ENCODE measurements around the gene GPBAR1.
A peak's percentile ranks its signal among the peaks of the same experiment; 100 is the strongest.
"Not testable (repeated sequence)": the region's sequence is repeated elsewhere in the genome, so short reads cannot be mapped to it uniquely, and the experiment has no call there.

Gene GPBAR1

DNA sequence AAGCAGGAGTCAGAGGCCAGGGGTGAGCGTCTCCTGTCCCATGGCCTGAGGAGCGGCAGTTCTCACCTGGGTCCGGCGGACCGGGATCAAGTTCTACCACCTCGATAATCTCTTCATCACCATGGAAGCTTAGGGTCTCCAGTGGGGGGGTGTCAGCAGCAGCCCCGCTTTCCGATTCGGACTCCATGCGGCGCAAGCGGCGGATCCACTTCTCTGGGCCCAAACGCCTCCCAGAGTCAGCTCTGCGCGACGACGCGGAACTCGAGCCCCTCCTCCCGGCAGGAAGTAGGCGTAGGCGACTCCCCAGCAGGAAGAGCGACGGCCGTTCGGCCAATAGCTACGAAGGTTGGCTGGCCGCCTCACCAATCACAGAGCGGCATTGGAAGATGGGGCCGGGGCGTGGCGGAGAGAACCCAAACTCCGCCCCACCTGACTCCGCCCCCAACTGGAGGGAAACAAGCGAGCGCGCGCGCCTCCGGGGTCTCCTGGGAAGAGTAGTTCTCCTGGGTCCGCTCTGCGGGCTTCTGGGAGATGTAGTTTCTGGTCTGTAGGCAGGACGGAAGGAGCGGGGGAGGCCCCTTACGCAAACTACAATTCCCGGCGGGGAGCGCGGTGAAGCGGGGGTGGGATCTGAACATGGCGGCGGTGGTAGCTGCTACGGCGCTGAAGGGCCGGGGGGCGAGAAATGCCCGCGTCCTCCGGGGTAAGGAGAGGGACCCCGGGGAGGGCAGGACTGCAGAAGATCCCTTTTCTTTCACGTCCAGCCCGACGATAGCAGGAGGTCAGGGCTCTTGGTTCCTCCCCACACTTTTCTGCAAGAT, 9.3 kb downstream of the GPBAR1 start, which contains the start of the genes AAMP and PNKD:
Gene AAMP (minus strand): TSS at position 238 of the 821 bp plus-strand sequence. CDS start 51 bp downstream, at position 187.
Gene PNKD (plus strand): TSS at position 620 of the 821 bp plus-strand sequence. CDS start 17 bp downstream, at position 637.
- peak; percentile 87 for DNase-seq

DNA sequence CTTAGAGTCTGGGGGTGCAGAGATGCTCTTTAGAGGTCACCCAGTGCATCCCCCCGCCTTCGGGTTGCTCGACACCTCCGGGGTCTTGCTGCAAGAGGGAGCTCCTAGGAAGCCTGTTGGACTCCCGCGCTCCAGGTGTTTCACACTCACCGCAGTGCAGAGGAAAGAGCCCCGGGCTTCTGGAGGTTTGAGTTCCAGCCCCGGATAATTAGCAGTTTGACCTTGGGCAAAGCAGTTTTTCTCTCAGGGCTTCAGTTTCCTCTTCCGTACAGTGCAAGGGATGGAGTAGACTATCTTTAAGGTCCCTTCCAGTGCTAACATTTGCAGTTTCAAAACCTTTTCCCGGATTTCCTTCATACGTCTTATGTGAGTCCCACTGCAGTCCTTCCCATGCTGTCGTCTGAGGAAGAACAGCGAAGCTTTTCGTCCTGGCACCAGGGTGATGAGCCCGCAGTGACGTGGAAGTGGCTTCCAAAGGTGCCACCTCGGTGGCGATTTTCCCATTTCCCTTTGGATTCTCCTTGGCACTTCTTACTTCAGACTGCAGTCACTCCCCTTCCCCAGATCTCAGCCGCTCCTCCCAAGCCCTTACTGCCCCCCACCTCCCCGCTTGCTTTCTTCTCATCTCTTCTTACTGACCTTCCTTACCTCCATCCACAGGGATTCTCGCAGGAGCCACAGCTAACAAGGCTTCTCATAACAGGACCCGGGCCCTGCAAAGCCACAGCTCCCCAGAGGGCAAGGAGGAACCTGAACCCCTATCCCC, 10.1 kb downstream of the GPBAR1 start:
- DNase-seq, result no peak

- no peak for DNase-seq
These were observed 10.6 kb downstream of the GPBAR1 start for GRCh38 chr2:218271487-218271797.

DNA sequence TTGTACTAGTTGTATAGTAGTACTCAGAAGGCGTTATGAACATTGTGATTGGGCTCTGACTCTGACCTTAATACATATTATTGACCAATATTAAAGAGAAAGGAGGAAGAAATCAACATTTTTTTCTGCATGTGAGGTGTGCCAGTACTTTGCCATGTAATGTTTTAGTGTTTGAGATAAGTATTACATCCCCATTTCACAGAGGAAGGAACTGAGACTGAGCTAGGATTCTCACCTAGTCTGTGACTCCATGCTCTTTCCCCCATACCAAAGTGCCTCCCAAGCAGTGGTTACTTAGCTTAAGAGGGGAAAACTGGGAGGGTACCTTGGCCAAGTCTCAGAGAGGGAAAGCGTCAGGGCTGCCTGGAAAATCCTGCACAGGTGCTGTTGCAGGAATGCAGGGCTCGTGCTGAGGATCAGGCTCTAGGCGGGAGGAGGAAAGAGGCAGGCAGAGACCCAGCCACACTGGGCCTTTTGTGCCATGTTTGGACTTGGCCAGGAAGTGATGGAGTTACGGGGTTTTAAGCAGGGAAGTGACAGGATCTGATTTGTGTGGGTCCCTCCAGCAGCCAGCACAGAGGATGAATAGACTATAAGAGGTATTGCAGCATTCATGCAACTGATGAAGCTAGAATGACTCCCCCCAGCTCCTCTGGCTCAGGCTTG, 11.2 kb downstream of the GPBAR1 start:
- no peak for DNase-seq

- DNase-seq, result peak; percentile 48
These were observed 11.9 kb downstream of the GPBAR1 start for GRCh38 chr2:218272531-218273212.

GRCh38 chr2:218273214-218273907, 12.5 kb downstream of the GPBAR1 start:
- not testable (repeated sequence) for DNase-seq

- DNase-seq, result no peak
These were observed 13.1 kb downstream of the GPBAR1 start for GRCh38 chr2:218273908-218274249.

DNA sequence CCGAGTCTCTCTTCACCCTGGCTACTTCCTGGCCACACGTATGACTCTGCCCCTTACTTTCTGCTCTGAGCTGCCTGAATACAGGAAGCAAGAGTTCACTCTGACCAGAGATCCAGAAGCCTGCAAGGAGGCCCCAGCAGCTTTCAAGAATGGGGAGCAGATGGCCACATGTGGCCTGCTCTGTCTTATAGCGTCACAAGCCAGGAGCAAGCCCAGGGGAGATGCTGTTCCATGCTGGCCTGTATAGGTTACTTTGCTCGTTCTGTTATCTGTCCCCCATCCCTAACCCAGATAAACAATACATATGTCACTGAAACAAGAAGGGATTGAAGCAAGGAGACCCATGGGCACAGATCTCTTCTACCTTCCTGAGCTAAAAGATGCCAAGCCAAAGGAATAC, 13.8 kb downstream of the GPBAR1 start:
- no peak for DNase-seq

GRCh38 chr2:218275371-218276072, 14.7 kb downstream of the GPBAR1 start:
- DNase-seq, result no peak

DNA sequence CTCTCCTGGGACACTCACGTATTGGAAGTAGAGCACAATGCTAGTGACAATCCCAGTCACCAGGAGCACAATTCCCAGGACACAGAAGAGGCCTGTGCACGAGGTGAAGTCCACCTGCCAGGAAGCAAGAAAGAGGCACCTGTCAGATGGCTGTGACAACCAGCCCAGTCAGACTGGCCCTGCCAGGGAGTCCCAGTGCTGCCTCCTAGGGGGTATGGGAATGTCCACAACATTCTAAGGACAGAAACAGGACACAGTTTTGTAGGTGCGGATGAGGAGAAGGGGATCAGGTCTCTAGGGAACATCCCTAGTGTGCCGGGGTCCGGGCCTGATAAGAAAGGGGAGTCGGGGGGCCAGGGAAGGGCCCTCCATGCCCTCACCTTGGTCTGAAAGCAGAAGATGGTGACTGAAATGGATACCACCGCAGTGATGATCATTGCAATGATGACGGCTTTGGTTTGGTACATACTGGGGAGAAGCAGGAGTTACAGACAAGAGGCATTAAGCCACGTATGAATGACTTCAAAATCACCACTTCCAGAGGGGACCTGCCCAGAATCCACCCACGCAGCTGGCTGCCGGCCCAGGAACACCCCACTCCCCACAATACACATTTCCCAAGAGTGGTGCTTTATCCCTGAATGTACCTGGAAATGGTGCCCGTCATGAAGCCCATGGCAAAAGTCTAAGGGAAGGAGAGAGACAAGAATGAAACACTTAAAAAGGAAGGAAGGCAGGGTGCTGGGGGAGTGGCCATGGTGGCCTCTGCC, 16.4 kb downstream of the GPBAR1 start:
- DNase-seq, result no peak

GRCh38 chr2:218277921-218278320, 17.1 kb downstream of the GPBAR1 start:
- DNase-seq, result no peak

DNA sequence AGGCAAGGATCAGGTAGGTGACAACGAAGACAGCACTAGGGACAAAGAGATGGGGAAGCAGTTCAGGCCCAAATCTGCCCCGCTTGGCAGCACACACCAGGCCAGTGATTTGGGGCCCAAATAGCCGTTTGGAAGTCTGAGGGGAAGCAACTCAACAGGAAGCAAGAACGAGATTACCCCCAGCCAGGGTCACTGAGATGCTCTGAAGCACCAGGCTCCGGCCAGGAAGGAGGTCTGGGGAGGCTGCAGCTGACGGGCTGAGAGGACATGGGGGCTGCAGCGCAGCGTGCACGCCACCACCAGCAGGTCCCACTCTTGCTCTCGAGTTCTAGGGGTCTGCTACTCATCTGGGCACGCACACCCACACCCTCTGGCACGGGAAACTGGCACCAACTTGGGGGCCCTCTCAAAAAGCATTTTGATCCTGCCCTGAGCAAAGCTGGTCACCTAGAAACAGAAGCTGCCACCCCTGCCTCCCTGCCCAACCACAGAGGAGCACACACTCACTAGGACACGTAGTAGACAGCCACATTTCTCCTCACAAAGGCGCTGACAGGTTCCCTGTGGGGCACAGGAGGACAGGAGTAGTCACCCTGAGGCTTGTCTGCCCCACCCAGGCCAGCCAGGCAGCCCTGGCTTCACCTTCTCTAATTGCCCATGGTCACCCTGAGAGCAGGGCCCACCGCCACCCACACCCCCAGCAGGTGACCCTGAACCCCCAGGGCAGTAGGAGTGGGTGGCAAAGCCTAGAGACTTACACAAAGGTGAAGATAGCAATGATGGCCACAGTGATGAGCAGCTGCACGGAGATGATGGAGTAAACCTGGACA, 17.9 kb downstream of the GPBAR1 start:
- DNase-seq, result no peak

GRCh38 chr2:218280260-218280870, 19.6 kb downstream of the GPBAR1 start:
- DNase-seq, result no peak

DNA sequence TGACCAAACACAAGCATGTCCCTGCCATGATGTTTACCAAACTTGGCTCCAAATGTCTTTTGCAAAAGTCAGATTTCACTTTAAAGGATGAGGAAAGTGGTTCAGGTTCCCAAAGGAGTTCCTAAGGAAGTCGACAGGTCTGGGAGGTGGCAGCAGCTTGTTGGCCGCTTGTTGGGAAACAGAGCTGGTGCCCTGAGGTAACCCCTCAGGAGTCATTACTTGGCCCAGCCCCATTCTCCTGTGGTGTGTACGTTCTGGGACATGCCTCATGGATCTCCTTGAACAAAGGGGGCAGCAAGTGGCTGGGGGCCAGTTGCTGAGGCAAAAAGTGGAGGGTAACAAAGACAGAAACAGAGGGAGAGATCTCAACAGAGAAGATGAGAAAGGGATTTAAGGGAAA, 20.6 kb downstream of the GPBAR1 start:
- DNase-seq, result no peak

GRCh38 chr2:218282173-218282991, 21.6 kb downstream of the GPBAR1 start:
- DNase-seq, result no peak

DNA sequence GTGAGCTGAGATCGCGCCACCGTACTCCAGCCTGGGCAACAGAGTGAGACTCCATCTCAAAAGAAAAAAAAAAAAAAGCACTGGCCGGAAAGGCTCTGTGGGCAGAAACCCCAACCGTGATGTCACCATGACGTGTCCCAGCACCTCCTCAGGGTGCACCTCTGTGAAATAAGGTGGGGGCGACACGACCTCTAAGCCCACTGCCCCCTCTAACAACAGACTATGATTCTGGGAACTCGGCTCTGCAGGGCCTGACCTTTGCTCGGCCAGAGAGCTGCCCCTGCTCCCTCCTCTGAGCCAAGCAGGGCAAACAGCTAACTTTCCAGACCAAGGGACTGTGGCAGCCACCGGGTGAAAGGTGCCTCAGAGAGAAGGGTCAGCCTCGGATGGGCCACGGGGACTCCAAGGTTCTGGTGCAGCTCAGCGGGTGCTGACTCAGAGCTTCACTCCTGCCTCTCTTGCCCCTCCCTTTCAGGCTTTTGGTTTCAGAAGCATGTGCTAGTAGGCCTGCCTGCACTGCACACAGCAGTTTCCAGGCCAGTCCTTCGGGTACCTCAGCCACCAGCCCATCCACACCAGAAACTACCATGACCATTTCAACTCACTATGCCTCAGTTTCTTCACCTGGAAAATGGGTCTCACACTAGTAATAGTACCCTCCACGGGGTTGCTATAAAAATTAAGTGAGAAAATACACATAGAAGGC, 23.4 kb downstream of the GPBAR1 start:
- DNase-seq, result peak; percentile 43

DNA sequence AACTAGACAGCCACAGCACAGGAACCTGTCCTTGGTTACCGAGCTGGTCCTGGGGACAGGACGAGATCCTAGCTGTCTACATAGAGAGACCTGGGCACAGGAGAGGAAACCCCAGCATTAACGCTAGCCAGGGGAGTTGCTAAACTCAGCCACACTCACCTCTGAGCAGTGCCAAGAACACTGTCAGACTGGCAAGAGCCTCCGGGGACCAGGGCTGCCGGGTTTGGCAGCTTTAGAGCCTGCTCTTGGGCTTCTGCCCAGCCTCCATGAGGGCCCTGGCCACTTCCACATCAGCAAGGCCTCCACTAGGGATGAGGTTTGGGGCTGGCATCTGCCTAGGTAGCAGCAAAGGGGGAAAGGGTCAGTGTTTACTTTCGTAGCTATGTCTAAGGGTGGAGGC, 24.8 kb downstream of the GPBAR1 start:
- peak; percentile 12 for DNase-seq
